PC-3 (cell line): ENCODE results near the gene SLCO3A1. TPM values are rescaled to one million over a fixed set of nuclear protein-coding genes. Genes with fewer than 3 reads are reported as not detected.

Experiments
- ATAC-seq: fragments of 200-7000 bp; cut with Tn5 transposase; 2 replicates; pipeline ENCODE4 v1.9.1; 2020; ENCODE audit warnings: mild to moderate bottlenecking, moderate library complexity
- BruUV-seq: library from RNA; stranded (reverse); fragments of 400-500 nt; replicated peaks from 2 replicates; lab custom pipeline; 2021; lab: Mats Ljungman, UMichigan
- CTCF ChIA-PET: fragments of 300-600 bp; sonication (Branson Sonifier 250); formaldehyde crosslinking; loops from one replicate; lab custom pipeline; 2022; ENCODE audit warnings: antibody characterized with exemption; lab: Charles Lee
- POLR2A ChIA-PET: fragments of 300-600 bp; sonication (Branson Sonifier 250); formaldehyde crosslinking; loops from one replicate; lab custom pipeline; 2022; ENCODE audit warnings: antibody characterized with exemption; ENCODE audit not compliant: unreplicated experiment; lab: Charles Lee
- DNase-seq: peaks from one replicate; pipeline ENCODE4 v3.0.0-alpha.2; 2015
- H2AFZ ChIP-seq: fragments of 300-600 bp; sonication (generic); 2 replicates; pipeline ENCODE4 v1.6.0; 2016; ENCODE audit warnings: antibody characterized with exemption, low read length
- H3F3A ChIP-seq: fragments of 300-600 bp; sonication (generic); one replicate; pipeline ENCODE4 v1.6.0; 2017; ENCODE audit warnings: antibody characterized with exemption, low read length, control low read depth, mild to moderate bottlenecking; ENCODE audit not compliant: unreplicated experiment
- H3K27ac ChIP-seq: fragments of 300-600 bp; sonication (generic); 2 replicates; pipeline ENCODE4 v1.5.1; 2016; ENCODE audit warnings: mild to moderate bottlenecking, low read length
- H3K27me3 ChIP-seq: fragments of 300-600 bp; sonication (generic); 2 replicates; pipeline ENCODE4 v1.6.1; 2016; ENCODE audit warnings: low read length, mixed read lengths
- H3K36me3 ChIP-seq: fragments of 300-600 bp; sonication (generic); 2 replicates; pipeline ENCODE4 v1.6.1; 2016; ENCODE audit warnings: low read depth, mixed run types, low read length, mixed read lengths
- H3K4me1 ChIP-seq: fragments of 300-600 bp; sonication (generic); 2 replicates; pipeline ENCODE4 v1.5.1; 2016; ENCODE audit warnings: low read length; ENCODE audit not compliant: insufficient read depth
- H3K4me2 ChIP-seq: fragments of 300-600 bp; sonication (generic); 2 replicates; pipeline ENCODE4 v1.6.0; 2016; ENCODE audit warnings: low read length
- H3K4me3 ChIP-seq: fragments of 300-600 bp; sonication (generic); 2 replicates; pipeline ENCODE4 v1.5.1; 2016; ENCODE audit warnings: mild to moderate bottlenecking, low read length, mixed read lengths
- H3K79me2 ChIP-seq: fragments of 300-600 bp; sonication (generic); 2 replicates; pipeline ENCODE4 v1.6.1; 2017; ENCODE audit warnings: low read length, mixed read lengths
- H3K9ac ChIP-seq: fragments of 300-600 bp; sonication (generic); 2 replicates; pipeline ENCODE4 v1.6.0; 2016; ENCODE audit warnings: mild to moderate bottlenecking, low read length
- H3K9me2 ChIP-seq: fragments of 300-600 bp; sonication (generic); replicated peaks from 2 replicates; pipeline ENCODE4 v1.6.1; 2016; ENCODE audit warnings: mixed run types, low read length, mixed read lengths
- H3K9me3 ChIP-seq: fragments of 300-600 bp; sonication (generic); 2 replicates; pipeline ENCODE4 v1.6.1; 2016; ENCODE audit warnings: low read length, mixed read lengths
- H4K20me1 ChIP-seq: fragments of 300-600 bp; sonication (generic); 2 replicates; pipeline ENCODE4 v1.6.1; 2016; ENCODE audit warnings: low read length, mixed read lengths
- EZH2 ChIP-seq: fragments of 300-600 bp; sonication (generic); IDR thresholded peaks from one replicate; pipeline ENCODE4 v1.6.1; 2017; ENCODE audit warnings: antibody characterized with exemption, mild to moderate bottlenecking, low read length; ENCODE audit not compliant: unreplicated experiment
- EZH2phosphoT487 ChIP-seq: fragments of 300-600 bp; sonication (generic); IDR thresholded peaks from 2 replicates; pipeline ENCODE4 v1.6.1; 2018; ENCODE audit warnings: mild to moderate bottlenecking, antibody characterized with exemption, low read length, borderline replicate concordance
- intact Hi-C: fragments of 100-400 bp; cut with micrococcal nuclease; formaldehyde crosslinking; loops from 2 replicates; pipeline ENCODE4 v1.9.0; 2023
- total RNA-seq: library from RNA; depleted of rRNA; stranded (reverse); fragments of >200 nt; gene quantifications from 2 replicates; pipeline ENCODE4 v1.2.3, GENCODE V29; 2014
- TF ChIP-seq, protein P1 (sequence below): fragments of 300-600 bp; sonication (generic); conservative IDR thresholded peaks from 2 replicates; pipeline ENCODE4 v1.5.1; 2017; ENCODE audit warnings: antibody characterized with exemption, low read depth, mild to moderate bottlenecking, low read length

Gene SLCO3A1
- total RNA-seq, 1 experiment from 2014 or later: 0.07 TPM

DNA sequence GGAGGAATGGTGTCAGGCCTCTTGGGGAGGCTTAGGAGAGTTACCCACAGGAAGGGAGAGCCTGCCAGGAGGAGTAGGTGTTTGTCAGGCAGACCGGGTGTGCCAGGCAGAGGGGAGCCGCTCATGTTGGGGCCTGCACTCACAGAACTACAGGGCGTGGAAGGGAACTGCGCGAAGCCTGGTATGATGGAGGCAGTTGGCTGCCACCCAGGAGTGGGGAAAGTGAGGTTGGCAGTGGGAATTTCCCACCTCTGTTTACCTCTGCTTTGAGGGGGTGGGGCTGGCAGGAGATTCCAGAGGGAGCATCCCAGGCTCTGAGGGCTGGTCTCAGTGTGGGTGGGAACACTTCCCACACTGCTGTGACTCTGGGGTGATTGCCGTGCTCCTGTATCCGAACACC, 99.9 kb downstream of the SLCO3A1 start:
- Histone ChIP-seq H3K9ac (no peak overlapping the region), H2AFZ (no peak overlapping the region), H3K4me1 (no peaks in the 10 kb centered on the region; the same call in 1 of the 2 replicates), H3K9me2 (no peaks in the 10 kb centered on the region), H3K4me3 (no peak overlapping the region), H3K79me2 (no peaks in the 10 kb centered on the region), H3K27ac (no peak overlapping the region), H3F3A (no peaks in the 10 kb centered on the region), H3K4me2 (no peak overlapping the region), H3K27me3 (peaks cover 30% of the 10 kb centered on the region), H3K36me3 (no peaks in the 10 kb centered on the region), H4K20me1 (no peaks in the 10 kb centered on the region), H3K9me3 (no peaks in the 10 kb centered on the region)
- no peak for ATAC-seq
- CTCF ChIA-PET: no interaction called here
- intact Hi-C loops: no loop called here
- POLR2A ChIA-PET: no interaction called here
- TF ChIP-seq EZH2phosphoT487 (no peak), EZH2 (no peak)
- TF ChIP-seq, protein P1, sequence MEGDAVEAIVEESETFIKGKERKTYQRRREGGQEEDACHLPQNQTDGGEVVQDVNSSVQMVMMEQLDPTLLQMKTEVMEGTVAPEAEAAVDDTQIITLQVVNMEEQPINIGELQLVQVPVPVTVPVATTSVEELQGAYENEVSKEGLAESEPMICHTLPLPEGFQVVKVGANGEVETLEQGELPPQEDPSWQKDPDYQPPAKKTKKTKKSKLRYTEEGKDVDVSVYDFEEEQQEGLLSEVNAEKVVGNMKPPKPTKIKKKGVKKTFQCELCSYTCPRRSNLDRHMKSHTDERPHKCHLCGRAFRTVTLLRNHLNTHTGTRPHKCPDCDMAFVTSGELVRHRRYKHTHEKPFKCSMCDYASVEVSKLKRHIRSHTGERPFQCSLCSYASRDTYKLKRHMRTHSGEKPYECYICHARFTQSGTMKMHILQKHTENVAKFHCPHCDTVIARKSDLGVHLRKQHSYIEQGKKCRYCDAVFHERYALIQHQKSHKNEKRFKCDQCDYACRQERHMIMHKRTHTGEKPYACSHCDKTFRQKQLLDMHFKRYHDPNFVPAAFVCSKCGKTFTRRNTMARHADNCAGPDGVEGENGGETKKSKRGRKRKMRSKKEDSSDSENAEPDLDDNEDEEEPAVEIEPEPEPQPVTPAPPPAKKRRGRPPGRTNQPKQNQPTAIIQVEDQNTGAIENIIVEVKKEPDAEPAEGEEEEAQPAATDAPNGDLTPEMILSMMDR: no peak
- DNase-seq: no peak
- BruUV-seq: no TSS peak

DNA sequence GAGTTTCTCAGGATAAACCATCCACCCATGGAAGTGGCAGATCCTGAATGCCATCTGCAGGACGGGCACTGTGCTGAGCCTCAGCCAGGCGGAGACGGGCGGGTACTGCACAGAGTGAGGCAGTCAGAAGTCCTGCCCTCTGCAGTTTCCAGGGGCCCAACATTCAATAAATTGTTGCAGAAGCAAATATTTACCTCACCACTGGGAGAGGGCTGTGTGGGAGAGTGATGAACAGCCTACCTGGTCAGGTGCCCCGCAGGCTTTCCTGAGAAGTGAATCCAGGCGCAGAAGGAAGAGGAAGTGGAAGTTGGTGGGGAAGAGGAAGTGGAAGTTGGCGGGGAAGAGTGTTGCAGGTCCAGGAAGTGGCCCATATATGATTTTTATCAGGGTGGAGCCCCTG, 100.8 kb downstream of the SLCO3A1 start:
- intact Hi-C loops: no loop called here
- BruUV-seq: no TSS peak
- no peak for TF ChIP-seq EZH2
- TF ChIP-seq, protein P1: no peak
- TF ChIP-seq EZH2phosphoT487: no peak
- Histone ChIP-seq H2AFZ (no peak overlapping the region), H3K79me2 (no peaks in the 10 kb centered on the region), H3K36me3 (no peaks in the 10 kb centered on the region), H3K27ac (no peak overlapping the region), H4K20me1 (no peaks in the 10 kb centered on the region), H3F3A (no peaks in the 10 kb centered on the region), H3K4me1 (no peaks in the 10 kb centered on the region), H3K4me2 (no peak overlapping the region), H3K9ac (no peak overlapping the region), H3K27me3 (peaks cover 34% of the 10 kb centered on the region), H3K4me3 (no peak overlapping the region), H3K9me3 (no peaks in the 10 kb centered on the region), H3K9me2 (no peaks in the 10 kb centered on the region)
- POLR2A ChIA-PET: no interaction called here
- peak; percentile 18 for DNase-seq
- ATAC-seq: no peak
- CTCF ChIA-PET: no interaction called here

DNA sequence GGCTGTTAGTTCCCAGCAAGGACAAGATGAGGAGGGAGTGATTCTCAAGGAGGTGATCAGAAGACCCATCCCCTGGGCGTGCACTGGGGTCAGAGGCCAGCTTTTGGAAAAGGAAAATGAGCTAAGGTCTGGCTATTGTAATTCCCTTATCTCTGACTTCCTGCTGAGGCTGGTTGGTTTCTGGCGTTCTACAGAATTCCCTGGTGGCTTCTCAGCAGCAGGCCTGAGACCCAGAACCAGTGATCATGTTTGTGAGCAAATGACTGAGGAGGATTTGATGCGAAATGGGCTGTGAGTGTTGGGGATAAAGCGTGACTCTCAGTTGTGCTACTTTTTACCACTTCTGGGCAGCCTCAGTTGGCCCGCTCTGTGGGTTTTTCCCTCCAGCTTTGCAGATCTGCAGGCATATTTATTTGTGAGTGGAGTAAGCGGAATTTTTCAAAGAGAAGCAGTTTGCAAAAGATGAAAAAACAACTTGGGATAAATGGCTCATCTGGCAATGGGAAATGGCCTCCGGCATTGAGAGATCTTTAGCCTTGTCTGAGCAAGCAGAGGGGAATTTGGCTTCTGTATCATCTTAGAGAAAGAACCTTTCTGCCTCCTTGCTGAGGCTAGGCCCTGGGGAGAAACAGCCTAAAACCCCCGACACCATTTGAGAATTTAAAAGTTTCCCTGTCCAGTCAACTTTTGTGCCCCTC, 102.7 kb downstream of the SLCO3A1 start:
- ATAC-seq (no peak), DNase-seq (no peak)
- Histone ChIP-seq H4K20me1 (no peaks in the 10 kb centered on the region), H3K36me3 (no peaks in the 10 kb centered on the region), H3K27me3 (peaks cover 34% of the 10 kb centered on the region), H3F3A (no peaks in the 10 kb centered on the region), H3K9me3 (no peaks in the 10 kb centered on the region), H3K9ac (no peak overlapping the region), H3K9me2 (no peaks in the 10 kb centered on the region), H2AFZ (no peak overlapping the region), H3K79me2 (no peaks in the 10 kb centered on the region), H3K4me2 (no peak overlapping the region), H3K27ac (no peak overlapping the region), H3K4me3 (no peak overlapping the region), H3K4me1 (no peaks in the 10 kb centered on the region)
- ChIA-PET CTCF (no interaction called here), POLR2A (no interaction called here)
- TF ChIP-seq EZH2 (no peak), EZH2phosphoT487 (no peak)
- TF ChIP-seq, protein P1: no peak
- intact Hi-C loops: no loop called here
- no TSS peak for BruUV-seq
